Fibroblast of skin of left biceps (primary cell): Measurements from ENCODE around the gene RSPH1.

ENCODE experiments used
- DNase-seq, 2 experiments: peaks; one replicate each; pipeline ENCODE4 v3.0.0-alpha.2; 2013; ENCODE audit warnings: low read depth in 2 of 2

Gene RSPH1

GRCh38 chr21:42466700-42467099, 29.3 kb downstream of the RSPH1 start:
- no peak for DNase-seq

DNA sequence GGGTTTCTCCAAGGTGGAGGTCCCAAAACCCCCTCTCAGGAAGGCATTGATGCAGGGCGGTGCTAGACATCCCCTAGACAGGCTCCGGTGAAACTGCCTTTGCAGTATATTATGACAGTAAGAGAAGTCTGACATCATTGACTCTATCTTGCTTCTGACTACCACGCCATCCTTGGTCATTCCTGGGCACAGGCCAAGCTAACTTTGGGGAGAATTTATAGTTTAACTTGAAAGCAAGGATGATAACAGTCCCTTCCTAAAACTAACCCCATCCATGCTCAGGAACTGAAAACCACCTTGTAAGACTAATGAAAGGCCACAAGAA, 30.3 kb downstream of the RSPH1 start:
- DNase-seq = no peak

DNA sequence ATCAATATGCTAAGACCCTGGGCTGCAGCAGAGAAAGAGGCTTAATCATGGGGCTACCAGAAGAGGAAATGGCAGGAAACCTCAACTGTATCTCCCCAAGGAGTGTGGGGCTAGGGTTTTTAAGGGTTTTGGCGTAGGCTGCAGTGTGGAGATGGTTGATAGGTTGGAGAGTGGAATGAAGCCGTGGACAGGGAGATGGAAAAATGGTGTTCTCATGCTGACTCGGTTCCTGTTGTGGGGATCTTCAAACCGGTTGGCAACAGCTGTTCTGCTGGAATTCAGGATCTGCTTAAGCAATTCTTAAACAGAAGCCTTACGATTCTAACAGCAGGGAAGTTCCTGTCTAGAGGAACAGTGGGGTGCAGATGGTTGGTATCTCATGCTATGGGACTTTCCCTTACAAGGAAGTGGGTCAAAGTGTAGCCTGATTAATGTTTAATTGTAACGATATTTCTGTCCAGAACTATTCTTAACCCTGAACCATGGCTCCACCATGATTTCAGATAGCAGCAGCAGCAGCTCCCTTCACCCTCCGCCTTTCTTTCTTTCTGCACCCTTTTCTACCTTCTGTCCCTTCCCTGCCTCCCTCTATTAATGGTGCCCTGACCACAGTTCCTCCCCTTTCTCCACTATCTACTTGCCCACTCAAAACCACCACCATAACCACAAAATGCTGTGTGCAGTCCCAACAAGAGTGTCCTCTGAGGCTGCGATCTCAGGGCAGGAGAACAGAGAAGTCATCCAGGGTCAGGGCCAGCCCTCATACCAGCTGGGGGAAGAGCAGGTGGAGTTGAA, 30.8 kb downstream of the RSPH1 start:
- DNase-seq = no peak

DNA sequence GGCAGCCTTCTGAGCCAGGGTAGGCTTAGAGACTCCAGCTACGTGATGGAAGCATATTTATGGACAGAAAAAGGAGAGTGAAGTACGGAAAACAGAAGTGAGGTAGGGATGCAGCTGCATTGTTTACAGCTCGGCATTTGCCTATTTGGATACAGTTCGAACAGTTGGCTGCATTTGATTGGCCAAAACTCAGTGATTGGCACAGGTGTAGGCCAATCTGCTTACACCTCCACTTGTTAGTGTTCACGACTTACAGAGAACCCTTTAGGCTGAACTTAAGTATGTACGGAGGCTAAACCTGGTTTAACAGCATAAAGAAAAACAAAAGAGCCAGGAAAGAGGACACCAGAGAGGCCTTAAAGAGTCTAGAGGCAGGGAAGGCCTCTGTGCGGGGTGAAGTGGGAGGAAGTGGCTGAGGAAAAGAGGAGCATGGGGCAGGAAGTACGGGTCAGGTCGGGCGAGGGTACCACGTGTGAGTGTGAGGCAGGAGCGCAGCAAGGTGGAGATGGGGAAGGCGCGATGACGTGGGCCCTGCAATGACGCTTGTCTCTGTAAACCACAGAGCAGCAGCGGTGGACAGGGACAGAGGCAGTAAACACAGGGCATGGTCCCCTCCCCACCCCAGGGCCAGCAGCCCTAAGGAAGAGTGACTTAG, 32.0 kb downstream of the RSPH1 start:
- DNase-seq = peak in 1 of 2 experiments; percentile 1

GRCh38 chr21:42461881-42462877, 33.8 kb downstream of the RSPH1 start:
- DNase-seq = no peak

- no peak for DNase-seq
Observed at GRCh38 chr21:42461185-42461520, 34.9 kb downstream of the RSPH1 start.

- no peak for DNase-seq
Observed at GRCh38 chr21:42460391-42461184, 35.4 kb downstream of the RSPH1 start.

DNA sequence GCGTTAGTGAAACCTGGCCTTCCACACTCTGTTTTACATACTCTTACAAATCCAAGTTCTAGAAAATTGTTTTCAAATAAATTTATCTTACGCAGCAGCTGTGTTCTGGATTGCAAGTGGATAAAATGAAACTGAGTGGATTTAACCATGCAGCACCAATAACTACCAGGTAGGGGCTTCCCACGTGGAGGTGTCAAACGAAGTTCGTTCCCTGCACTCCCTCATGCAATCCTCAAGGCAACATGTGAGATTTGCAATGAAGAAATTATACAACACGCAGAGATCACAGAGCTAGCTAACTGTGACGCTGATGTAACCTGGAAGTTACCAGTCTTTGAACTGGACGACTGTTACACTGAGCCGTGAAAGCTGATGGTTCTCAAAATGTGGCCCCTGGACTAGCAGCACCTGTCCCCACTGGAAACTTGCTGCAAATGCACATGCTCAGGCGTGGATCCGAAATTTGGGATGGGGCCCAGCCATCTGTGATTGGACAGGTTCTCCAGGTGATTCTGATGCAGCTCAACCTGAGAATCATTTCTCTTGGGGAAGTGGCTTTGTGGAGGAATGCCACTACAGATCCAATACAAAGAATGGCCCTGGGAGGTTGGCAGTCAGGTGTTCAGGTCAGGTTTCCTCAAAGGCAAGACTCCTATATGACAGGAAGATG, 36.3 kb downstream of the RSPH1 start:
- DNase-seq = no peak

GRCh38 chr21:42459082-42459460, 37.0 kb downstream of the RSPH1 start:
- no peak for DNase-seq

DNA sequence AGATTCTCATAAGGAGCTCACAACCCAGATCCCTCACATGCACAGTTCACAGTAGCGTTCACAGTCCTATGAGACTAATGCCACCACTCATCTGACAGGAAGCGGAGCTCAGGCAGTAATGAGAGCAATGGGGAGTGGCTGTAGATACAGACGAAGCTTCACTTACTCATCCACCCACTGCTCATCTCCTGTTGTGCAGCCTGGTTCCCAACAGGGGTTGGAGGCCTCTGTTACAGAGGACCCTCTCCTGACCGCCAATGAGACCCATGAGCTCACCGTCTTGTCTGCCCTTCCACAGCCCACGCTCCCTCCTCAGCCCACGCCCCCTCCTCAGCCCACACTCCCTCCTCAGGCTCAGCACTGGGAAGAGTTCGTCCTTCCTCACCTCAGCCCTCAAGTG, 39.6 kb downstream of the RSPH1 start:
- DNase-seq = no peak

GRCh38 chr21:42455754-42456440, 40.1 kb downstream of the RSPH1 start:
- DNase-seq = no peak

DNA sequence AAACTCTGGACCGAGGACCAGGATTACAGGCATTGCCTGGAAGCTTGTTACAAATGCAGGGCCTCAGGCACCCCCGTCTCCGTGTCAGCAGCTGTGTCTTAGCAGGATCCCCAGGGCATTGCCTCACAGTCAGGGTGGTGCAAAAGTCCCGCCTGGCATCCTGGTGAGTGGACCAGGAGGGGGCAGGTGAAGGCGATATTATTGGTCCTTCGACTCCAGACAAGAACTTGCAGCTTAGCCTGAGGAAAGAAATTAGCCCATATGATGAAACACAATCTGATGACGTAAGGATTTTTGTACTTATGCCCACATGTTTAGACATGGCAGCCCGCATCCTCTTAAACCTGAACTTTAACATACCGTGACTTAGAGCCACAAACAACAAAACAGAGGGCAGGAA, 40.8 kb downstream of the RSPH1 start:
- DNase-seq = no peak

- no peak for DNase-seq
Observed at GRCh38 chr21:42454786-42455185, 41.2 kb downstream of the RSPH1 start.

- no peak for DNase-seq
Observed at GRCh38 chr21:42453986-42454570, 41.9 kb downstream of the RSPH1 start.

DNA sequence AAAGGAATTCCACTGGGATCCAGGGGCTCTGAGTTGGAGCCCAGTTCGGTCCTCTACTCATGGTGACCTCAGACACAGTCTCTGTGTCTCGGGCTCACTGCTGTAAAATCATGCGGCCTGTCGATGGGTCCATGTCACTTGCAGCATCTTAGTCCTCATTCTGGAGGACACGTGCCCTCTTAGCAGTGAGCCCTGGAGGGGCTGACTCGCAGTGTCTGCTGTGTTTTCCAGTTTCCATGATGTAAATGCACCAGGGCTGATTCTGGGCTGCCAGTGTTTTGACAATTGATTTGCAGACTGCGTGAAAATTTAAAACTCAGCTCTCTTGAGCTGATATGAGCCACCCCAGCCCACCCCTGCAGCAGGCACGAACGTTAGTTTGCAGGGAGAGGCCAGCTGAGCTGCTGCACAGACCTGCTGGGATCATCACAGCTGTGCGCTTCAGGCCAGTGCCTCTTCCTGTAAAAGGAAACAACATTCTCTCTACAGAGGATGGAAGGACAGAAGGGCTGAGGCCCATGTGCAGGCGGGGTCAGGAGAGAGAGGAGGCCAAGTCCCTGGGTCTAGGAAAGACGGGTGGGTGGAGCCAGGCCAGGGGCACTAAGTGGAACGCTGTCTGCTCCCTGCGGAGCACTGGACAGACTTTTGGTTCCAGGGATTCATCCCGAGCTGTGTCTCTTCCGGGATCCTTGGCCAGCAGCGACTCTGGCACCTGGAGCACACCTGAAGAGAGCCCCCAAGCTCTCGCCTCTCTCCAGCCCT, 42.6 kb downstream of the RSPH1 start:
- no peak for DNase-seq

- no peak for DNase-seq
Observed at GRCh38 chr21:42452401-42453223, 43.4 kb downstream of the RSPH1 start.

- no peak for DNase-seq
Observed at GRCh38 chr21:42451941-42452340, 44.1 kb downstream of the RSPH1 start.

DNA sequence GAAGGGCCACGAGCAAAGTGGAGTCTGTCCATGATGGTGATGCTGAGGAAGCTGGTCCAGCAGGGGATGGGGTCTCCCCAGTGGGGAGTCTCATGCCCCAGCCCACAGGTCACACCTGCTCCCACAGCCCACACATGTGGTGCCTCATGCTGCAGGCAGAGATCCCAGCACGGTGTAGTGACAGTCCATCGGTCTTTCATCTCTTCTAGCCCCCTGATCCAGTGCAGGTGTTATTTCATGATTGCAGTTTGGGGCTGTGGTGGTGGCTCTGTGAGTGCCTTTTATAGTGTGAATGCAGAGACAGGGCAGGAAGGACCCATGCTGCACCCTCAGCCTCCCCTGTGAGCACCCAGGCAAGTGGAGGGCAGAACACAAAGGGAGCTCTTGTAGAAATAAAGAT, 47.3 kb downstream of the RSPH1 start:
- no peak for DNase-seq

GRCh38 chr21:42447732-42448131, 48.3 kb downstream of the RSPH1 start:
- DNase-seq = no peak
